Activated CD4-positive, alpha-beta T cell treated with anti-CD3 and anti-CD28 coated beads, Interleukin-2, amount 50 U/mL, for 4 hours (primary cell): ENCODE data around the gene L3MBTL1.
"Not testable (repeated sequence)": the region's sequence is repeated elsewhere in the genome, so short reads cannot be mapped to it uniquely, and the experiment has no call there.

Experiments used
- DNase-seq, 2 experiments: peaks; one replicate each; pipeline ENCODE4 v3.0.0-alpha.2; 2020

L3MBTL1 gene

DNA sequence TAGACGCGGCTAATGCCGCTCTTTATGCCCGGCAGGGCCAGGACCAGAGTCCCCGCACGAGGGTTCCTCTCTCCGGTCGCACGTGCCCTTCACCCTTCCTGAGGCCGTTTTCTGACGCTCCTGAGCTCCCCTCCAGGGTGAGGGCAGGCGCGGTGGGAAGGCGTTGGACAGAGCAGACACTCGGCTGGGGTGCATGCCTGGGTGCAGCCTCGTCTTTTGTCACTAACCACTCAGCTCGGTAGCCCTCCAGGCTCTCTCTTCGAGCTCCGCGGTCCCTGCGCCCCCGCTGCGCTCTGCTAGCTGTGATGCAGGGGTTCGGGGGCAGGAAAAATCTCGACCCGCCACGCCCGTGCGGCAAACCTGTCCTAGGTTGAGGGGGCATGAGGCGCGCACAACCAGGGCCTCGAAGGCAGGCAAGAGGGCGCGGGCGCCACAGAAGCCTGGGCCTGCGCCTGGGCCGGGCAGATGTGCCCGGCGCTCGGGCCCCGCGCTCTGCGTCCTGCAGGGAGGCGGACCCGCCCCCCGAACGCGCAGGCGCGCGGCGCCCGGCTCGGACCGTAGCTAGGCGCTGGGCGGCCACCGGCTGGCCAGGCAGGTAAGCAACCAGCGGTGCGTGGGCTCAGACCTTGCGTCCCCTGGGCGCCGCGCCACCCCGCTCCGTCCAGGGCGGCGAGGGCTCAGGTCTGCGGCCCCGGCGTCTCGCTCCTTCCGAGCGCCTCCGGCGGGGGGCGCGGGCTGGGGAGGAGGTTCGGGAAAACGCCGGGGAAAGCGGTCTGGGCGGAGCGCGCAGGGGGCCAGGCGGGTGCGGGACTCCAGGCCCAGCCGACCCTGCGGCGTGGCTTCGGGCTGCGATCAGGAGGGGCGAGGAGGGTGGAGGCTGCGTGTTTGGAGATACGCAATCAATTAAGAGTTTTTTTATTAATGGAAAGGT is at the start of gene L3MBTL1:
TSS of gene L3MBTL1 (plus strand) at position 548 of the 931 bp plus-strand sequence. CDS start 5,807 bp downstream, outside the sequence.
- DNase-seq = no peak

DNA sequence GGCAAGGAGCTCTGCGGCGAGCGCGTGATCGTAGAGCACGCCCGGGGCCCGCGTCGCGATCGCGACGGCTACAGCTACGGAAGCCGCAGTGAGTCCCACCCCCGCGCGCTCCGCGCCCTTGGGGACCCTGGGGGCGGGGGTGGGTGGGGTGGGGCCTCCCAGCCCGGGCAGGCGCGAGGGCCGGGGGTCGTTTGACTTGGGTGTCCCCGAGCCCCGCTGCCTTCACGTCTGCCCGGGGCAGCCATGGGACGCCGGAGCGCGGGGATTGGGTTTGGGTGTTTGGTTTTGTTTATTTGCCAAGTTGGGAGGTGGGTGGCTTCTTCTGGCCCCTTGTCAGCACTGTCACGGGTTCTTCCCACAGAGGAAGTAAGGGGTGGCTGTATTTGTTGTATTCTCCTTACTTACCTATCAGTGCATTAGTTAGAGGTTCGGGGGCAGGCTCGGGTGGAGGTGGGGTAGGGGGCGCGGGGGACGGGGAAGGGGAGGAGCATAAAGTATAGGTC is 49.0 kb upstream of the L3MBTL1 start:
- no peak for DNase-seq

DNA sequence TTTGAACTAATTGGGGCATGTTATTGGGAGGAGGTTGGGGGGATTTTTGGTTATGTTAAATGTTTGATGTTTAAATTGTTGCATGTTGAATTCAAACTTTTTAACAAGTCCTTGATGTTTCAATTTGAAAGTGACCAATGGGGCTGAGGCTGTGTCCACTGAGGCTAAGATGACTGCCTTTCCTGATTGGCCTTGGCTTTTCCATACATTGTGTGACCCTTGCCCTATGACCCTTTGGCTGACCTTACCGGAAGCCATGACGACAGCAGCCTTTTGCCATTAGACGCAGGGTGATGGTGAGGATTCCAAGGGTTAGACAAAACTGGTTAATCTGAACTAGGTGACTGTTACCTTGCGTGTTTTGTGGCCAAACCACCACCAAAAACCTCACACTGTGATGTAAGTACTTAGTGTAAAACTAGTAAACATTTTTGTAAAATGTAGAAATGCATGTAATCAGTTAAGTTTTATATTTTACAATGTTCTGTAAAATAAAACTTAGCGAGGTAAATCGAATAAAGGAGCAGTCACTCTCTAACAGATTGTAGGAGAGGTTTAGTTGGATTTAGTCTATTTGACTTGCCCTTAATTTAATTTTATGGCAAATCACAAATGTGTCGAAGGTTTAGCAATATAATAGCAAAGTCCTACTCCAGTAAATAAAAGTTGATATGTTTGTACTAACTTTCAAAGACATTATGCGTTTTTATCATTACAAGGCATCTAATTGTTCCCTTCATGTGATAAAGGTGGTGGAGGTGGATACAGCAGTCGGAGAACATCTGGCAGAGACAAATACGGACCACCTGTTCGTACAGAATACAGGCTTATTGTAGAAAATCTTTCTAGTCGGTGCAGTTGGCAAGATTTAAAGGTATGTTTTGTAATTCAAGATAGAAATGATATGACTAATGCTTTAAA is 48.2 kb upstream of the L3MBTL1 start:
- DNase-seq = no peak

DNA sequence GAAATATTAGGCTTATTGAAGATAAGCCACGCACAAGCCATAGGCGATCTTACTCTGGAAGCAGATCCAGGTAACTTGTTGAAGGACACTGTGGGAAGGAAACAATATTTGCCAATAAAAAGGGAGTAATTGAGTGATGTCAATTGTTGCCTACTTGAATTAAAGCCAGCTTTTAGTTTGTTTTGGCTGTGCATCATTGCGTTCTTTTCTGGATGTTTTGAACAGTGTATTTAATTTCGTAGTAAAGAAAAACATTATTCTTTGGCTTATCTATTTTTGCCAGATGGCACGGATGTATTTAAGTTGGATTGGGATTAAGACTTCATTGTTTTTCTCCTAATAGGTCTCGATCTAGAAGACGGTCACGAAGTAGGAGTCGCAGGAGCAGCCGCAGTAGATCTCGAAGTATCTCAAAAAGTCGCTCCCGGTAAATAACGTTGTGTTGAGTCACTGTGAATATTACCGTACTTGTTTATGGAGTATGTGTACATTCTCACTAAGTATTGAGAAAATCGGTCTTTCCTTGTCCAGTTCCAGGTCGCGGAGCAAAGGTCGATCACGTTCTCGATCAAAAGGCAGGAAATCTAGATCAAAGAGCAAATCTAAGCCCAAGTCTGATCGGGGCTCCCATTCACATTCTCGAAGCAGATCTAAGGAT is 47.2 kb upstream of the L3MBTL1 start:
- no peak for DNase-seq

DNA sequence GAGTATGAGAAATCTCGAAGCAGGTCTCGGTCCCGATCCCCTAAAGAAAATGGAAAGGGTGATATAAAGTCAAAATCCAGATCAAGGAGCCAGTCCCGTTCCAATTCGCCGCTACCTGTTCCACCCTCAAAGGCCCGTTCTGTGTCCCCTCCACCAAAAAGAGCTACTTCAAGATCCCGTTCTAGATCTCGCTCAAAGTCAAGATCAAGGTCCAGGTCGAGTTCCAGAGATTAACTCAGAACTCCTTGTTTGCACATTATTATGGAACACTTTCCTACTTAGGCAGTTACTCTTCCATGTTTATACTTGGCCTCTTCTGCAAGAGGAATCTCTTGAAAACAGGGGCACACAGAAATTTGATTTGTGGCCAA is 46.7 kb upstream of the L3MBTL1 start:
- no peak for DNase-seq

DNA sequence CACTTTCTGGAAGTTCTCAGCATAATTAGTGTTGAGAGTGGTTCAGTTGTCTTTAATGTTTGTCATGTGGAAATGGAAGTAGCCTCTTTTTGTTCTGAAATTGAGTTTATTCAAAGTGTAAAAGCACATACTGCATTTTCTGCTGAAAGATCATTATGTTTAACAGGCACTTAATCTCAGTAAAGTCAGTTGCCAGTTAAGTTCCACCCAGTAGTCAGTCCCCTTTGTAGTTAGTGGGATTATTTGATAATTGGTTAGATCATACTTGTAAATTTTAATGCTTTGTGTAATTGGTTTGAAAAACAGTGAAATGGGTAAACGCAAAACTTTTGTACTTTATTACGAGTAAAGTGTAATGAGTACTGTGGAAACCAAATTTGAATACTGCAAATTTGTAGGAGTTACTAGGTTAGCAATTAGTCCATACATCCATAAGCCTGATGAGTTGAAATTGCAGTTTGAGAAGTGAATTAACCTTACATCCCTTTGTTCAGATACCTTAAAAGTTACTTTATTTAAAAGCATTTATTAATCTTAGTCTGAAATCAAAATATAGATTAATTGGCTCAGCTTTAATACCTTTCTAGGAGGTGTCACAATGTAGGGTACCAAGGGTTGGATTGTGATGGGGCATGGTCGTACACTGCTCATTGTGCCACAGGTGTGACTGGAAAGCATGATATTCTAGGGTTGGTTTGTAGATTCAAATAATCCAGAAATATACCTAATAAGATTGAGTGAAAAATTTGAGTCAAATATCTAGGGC is 45.4 kb upstream of the L3MBTL1 start:
- no peak for DNase-seq

DNA sequence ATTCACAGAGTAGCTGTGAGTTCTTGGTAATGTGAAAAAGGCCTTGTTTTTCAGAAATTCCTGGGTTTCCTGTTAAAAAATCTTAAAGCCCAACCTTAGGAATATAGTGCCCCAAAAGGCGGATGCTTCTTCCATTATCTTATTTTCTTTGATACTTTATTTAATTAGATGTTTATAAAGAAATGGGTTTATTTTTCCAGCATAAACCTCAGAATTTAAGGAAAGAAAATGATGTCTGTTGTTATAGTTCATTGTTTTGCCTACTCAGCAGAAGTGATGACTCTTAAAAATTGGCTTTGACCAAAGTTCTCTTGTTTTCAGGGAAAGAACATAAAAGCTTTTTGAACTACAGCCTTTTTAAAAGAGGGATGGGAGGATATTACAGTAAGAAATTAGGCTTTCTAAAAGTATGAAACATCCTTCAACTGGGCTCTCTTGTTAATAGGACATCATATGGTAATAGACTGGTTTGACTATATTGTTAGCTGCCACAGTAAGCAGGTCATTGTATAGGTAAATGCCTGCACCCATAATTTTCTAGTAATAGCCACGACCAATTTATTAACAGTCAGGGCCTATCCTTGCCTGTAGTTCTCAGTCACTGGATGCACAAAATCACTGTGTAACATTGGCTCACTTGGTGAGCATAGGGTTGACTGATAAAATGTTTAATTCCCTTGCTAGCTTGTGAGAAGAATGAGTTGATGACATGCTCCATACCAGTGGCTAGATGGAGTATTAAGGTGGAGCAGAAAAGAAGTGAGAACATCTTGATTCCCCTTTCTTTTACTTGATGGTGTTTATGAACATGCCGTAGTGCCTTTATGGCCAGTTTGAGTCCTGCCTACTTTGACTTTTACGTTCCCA is 44.6 kb upstream of the L3MBTL1 start:
- DNase-seq = no peak

DNA sequence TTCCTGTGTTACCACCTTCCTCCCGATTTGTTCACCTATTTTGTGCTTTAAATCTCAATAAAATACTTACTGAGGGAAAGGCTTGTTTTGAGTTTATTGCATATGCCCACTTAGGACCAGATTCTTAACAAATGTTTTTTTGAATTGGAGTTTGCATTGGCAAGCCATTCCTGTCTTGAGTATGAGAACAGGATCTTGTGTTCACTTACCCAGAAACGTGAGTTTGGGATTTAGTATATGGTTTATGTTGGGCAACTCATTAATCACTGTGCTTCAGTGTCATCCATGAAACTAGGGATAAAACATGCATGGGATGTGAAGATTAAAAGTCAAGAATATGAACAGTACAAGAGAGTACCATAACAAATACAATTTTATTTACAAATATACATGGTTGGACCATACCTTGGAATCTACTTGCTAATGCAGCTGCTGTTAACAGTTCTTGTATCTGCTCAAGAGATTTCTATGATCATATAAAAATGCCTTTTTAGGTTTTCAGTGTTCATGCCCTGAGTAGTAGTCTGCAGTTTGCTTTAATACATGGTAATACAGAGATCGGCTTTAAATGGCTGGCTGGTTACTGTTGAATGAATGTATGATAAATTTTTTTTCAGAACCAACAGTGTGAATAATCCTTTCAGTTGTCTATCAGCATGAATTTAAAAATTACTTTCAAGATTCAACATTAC is 43.8 kb upstream of the L3MBTL1 start:
- DNase-seq = no peak

DNA sequence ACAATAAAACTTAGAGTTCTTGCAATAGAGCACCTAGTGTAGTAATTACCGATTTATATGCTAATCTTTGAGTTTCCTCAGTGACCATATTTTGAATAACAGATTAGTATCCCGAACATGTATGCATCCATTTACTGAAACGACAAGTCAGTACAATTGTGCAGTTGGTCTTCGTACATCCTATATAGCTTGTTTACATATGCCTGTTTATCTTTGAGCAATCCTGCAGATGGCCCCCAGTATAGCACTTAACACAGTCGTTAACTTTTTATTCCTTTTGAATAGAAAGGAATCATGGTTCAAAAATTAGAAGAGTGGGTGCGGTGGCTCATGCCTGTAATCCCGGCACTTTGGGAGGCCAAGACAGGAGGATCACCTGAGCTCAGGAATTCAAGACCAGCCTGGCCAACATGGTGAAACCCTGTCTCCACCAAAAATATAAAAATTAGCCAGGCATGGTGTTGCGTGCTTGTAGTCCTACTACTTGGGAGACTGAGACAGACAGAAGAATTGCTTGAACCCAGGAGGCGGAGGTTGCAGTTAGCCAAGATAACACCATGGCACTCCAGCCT is 43.2 kb upstream of the L3MBTL1 start:
- no peak for DNase-seq

DNA sequence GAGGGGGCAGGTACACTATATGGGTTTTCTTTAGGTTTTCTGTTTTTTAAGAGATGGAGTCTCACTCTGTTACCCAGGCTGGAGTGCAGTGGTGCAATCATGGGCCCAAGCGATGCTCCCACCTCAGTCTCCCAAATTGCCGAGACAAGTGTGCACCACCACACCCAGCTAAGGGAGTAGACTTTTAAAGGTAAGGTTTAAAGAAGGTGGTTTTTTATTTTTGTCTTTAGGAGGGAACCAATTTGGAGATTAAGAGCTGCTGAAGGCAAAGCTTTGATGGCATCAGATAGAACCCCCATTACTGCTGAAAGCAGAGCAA is 41.9 kb upstream of the L3MBTL1 start:
- DNase-seq = no peak

DNA sequence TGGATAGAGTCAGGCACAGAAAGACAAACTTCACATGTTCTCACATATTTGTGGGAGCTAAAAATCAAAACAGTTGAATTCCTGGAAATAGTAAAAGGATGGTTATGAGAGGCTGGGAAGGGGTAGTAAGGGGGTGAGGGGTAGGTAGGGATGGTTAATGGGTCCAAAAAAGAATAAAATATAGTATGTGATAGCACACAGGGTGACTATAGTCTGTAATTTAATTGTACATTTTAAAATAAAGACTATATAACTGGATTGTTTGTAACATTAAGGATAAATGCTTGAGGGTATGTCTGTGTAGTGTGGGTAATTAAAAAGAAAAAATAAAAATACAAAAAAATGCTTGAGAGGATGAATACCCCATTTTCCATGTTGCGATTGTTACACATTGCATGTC is 39.9 kb upstream of the L3MBTL1 start:
- DNase-seq = no peak

DNA sequence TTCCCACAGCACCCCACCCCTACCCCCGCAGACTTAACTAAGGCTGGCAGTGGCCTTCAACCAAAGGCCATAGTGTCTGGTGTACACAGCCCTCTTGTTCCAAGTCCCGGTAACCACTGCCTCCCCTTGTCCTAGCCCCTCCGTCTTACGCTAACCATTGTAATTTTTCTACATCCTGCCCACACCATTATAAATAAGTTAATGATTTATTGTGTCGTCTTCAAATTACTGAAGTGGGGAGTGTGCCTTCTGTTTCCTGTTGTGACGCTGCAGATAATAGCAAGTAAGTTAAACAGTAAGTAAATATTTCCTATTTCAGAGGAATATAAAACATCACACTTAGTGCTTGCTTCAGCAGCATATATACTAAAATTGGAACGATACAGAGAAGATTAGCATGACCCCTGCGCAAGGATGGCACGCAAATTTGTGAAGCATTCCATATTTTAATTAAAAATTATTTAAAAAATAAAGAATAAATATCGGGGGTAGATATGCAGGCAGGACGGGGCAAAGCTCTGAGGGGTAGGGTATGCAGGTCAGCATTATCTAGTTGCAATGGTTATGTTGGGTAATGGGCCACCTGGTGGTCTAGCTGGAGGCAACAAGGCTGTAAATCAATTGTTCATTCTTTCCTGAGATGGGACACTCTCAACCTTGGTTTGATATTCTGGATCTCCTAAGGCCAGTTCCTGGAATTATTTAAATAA is 34.7 kb upstream of the L3MBTL1 start:
- no peak for DNase-seq

DNA sequence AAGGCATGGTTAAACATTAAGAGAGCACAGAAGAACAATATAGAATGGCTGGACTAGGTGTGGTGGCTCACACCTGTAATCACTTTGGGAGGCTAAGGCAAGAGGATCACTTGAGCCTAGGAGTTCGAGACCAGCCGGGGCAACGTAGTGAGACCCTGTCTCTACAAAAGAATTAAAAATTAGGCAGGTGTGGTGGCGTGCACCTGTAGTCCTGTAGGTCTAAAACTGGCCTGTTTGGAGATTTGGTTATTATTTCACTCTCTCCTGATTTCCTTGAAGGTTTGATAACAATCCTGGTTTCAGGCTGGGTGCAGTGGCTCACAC is 34.2 kb upstream of the L3MBTL1 start:
- no peak for DNase-seq

DNA sequence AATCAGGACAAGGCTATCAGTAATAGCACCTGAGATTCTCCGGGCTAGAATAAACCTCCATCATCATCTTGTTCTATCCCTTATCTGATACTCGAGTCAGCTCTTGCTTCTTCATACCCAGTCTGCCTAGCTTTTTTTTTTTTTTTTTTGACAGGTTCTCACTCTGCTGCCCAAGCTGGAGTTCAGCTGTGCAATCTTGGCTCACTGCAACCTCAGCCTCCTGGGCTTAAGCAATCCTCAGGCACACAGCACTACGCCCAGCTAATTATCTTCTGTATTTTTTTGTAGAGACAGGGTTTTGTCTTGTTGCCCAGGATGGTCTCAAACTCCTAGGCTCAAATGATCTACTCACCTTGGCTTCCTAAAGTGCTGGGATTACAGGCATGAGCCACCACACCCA is 30.3 kb upstream of the L3MBTL1 start:
- no peak for DNase-seq

DNA sequence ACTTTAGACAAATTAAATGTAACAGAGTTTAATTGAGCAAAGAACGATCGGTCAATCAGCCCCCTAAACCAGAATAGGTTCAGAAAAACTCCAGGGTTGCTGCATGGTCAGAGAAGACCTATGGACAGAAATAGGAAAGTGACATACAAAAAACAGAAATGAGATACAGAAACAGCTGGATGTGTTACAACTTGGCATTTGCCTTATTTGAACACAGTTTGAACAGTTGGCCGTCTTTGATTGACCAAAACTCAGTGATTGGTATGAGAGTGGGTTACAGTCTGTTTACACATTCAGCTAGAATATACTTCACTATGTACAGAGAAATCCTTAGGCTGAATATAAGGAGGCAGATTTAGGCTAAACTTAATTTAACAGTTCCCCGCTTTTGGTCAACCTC is 29.9 kb upstream of the L3MBTL1 start:
- DNase-seq = no peak

DNA sequence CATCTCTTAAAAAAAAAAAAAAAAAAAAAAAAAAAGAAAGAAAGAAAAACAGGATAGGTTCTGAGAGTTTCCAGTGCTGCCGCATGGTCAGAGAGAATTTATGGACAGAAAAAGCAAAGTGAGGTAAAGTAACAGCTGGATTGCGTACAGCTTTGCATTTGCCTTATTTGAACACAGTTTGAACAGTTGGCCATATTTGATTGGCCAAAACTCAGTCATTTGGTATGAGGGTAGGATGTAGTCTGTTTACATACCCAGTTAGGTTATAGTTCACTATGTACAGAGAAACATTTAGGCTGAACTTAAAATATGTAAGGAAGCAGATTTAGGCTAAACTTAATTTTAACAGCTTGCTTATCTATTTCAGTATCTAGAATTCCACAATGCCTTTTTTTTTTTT is 17.5 kb upstream of the L3MBTL1 start:
- no peak for DNase-seq

DNA sequence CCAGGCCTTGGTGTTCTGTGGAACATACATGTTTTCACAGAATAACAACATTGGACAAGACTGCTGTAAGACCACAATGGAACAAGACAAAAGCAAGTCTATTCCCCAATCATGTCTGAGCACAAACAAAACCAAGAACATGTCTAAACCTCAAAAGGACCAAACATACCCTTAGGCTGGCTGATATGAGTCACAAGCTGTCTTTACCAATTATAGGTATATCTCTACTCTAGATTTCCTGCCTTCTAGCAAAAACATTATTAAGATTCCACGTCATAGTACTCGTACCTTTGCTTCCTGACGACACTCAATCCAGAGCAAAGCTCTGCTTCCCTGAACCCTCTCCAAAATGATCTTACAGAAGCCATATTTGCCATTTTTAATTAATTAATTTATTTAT is 15.4 kb upstream of the L3MBTL1 start:
- DNase-seq = no peak

DNA sequence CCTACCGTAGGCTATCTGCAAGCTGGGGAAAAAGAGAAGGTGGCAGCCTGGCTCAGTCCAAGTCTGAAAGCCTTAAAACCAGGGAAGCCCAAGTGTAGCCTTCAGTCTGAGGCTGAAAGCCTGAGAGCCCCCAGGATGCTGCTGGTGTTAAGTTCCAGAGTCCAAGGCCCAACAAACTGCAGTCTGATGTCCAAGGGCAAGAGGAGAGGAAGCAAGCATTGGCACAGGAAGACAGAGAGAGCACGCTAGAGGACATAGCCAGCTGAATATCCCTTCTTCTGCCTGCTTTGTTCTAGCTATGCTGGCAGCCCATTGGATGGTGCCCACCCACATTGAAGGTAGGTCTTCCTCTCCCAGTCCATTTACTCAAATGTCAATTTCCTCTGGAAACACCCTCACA is 12.1 kb upstream of the L3MBTL1 start:
- DNase-seq = no peak

DNA sequence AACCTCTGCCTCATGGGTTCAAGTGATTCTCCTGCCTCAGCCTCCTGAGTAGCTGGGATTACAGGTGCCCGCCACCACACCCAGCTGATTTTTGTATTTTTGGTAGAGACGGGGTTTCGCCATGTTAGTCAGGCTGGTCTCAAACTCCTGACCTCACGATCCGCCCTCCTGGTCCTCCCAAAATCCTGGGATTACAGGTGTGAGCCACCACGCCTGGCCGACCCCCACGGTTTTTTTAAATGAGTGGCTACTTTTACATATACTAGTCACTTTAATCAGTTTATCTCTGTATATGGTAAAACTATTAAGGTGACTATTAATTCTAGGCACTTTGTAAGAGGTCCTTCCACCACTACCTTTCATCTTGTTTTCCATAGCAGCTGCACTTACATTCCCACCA is 5.5 kb upstream of the L3MBTL1 start:
- DNase-seq = not testable (repeated sequence)

DNA sequence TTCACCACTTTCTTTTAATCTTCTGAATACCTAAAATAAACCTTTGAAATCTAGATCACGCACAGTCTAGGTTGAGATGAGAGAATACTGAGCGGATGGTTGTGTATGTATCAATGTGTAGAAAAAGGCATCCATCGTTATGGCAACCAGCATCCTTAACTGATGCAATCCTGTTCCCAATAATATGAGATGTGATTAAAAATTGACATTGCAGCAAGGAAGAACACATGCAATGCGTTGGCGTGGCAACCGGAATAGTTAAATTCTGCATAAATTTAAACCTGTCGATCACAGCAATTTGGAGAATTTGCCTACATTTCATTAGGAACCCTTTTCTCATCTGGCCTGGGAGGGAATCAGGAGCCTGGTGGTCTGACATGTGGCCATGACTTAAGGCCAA is 1.3 kb upstream of the L3MBTL1 start:
- no peak for DNase-seq
